ENCODE data around the gene BCDIN3D.

Gene BCDIN3D

DNA sequence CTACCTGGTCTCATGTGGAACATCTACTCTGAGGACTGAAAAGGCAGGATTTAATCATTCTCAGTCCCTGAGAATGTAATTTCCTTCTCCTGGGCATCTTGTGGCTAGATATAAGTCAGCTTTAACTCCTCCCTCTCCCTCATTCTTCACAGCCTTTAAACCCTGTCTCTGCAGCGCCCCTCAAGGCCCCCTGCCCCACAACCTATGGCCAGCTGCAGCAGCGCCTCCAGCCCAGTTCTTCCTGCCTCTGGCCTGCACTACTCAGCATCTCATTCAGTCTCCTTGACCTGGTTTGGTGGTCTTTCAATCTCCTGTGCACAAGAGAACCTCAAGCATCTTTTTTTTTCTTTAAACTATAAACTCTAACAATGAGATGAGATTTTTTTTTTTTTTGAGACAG is 44.0 kb downstream of the BCDIN3D start:
- Histone ChIP-seq H3K4me3 (ENCODE audit: low read depth in 1 of 2, low read length in 2 of 2) (no peak overlapping the region), H3K36me3 (ENCODE audit: insufficient read depth, low read length) (peaks cover 68% of the 10 kb centered on the region), H3K27ac (ENCODE audit: low read length) (no peak overlapping the region), H2AFZ (ENCODE audit: low read depth, low read length) (no peak overlapping the region), H3K9ac (ENCODE audit: low read depth, low read length) (no peak overlapping the region), H3K27me3 (ENCODE audit: insufficient read depth, low read length, poor library complexity) (no peaks in the 10 kb centered on the region), H3K79me2 (ENCODE audit: insufficient read depth, low read length) (no peaks in the 10 kb centered on the region), H3K4me1 (ENCODE audit: insufficient read depth, low read length) (no peaks in the 10 kb centered on the region), H4K20me1 (ENCODE audit: insufficient read depth, low read length) (0 out of 2 replicates have a peak, but pooled peaks cover 4% of the 10 kb centered on the region), H3K9me3 (ENCODE audit: insufficient read depth, low read length, severe bottlenecking) (no peaks in the 10 kb centered on the region), H3K4me2 (ENCODE audit: insufficient read depth, low read length) (no peak overlapping the region)
- no peak for DNase-seq
- TF ChIP-seq, protein P1, sequence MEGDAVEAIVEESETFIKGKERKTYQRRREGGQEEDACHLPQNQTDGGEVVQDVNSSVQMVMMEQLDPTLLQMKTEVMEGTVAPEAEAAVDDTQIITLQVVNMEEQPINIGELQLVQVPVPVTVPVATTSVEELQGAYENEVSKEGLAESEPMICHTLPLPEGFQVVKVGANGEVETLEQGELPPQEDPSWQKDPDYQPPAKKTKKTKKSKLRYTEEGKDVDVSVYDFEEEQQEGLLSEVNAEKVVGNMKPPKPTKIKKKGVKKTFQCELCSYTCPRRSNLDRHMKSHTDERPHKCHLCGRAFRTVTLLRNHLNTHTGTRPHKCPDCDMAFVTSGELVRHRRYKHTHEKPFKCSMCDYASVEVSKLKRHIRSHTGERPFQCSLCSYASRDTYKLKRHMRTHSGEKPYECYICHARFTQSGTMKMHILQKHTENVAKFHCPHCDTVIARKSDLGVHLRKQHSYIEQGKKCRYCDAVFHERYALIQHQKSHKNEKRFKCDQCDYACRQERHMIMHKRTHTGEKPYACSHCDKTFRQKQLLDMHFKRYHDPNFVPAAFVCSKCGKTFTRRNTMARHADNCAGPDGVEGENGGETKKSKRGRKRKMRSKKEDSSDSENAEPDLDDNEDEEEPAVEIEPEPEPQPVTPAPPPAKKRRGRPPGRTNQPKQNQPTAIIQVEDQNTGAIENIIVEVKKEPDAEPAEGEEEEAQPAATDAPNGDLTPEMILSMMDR (IDR thresholded peaks at IDR 0.05; ENCODE audit: borderline replicate concordance, extremely low read depth, low read length, poor library complexity, severe bottlenecking): no peak
- TF ChIP-seq EZH2 (IDR thresholded peaks at IDR 0.05; ENCODE audit: borderline replicate concordance, low read depth, low read length, severe bottlenecking): no peak
- ATAC-seq (ENCODE audit: insufficient read depth, low read depth): no peak

DNA sequence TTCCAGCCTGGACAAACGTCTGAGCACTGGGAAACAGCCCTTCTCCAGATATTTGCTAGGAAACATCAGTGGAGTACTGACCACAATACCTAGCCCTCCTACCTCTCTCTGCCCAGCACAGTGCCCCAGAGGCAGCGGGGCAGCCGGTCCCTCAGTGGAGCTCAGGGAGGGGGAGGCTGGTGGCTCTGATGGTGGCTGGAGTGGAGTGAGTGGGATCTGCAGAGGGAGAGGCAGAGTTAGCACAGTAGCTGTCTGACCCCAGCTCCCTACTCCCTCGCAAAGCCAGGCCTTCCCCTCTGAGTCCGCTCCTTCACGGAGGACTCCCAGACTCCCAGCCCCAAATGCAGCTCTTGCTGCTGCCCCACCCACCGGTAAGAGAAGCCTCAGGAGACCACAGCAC is 44.7 kb downstream of the BCDIN3D start:
- H3K4me3 ChIP-seq (ENCODE audit: low read depth in 1 of 2, low read length in 2 of 2): no peak overlapping the region
- no peak overlapping the region for H2AFZ ChIP-seq (ENCODE audit: low read depth, low read length)
- H3K9ac ChIP-seq (ENCODE audit: low read depth, low read length): no peak overlapping the region
- DNase-seq (no peak), ATAC-seq (ENCODE audit: insufficient read depth, low read depth) (no peak)
- no peaks in the 10 kb centered on the region for H3K27me3 ChIP-seq (ENCODE audit: insufficient read depth, low read length, poor library complexity)
- no peak for TF ChIP-seq EZH2 (IDR thresholded peaks at IDR 0.05; ENCODE audit: borderline replicate concordance, low read depth, low read length, severe bottlenecking)
- TF ChIP-seq, protein P1 (IDR thresholded peaks at IDR 0.05; ENCODE audit: borderline replicate concordance, extremely low read depth, low read length, poor library complexity, severe bottlenecking): no peak
- no peaks in the 10 kb centered on the region for H3K79me2 ChIP-seq (ENCODE audit: insufficient read depth, low read length)
- no peaks in the 10 kb centered on the region for H3K9me3 ChIP-seq (ENCODE audit: insufficient read depth, low read length, severe bottlenecking)
- H3K36me3 ChIP-seq (ENCODE audit: insufficient read depth, low read length): peaks cover 61% of the 10 kb centered on the region
- H4K20me1 ChIP-seq (ENCODE audit: insufficient read depth, low read length): 0 out of 2 replicates have a peak, but pooled peaks cover 4% of the 10 kb centered on the region
- H3K4me1 ChIP-seq (ENCODE audit: insufficient read depth, low read length): no peaks in the 10 kb centered on the region
- H3K4me2 ChIP-seq (ENCODE audit: insufficient read depth, low read length): no peak overlapping the region
- H3K27ac ChIP-seq (ENCODE audit: low read length): no peak overlapping the region

DNA sequence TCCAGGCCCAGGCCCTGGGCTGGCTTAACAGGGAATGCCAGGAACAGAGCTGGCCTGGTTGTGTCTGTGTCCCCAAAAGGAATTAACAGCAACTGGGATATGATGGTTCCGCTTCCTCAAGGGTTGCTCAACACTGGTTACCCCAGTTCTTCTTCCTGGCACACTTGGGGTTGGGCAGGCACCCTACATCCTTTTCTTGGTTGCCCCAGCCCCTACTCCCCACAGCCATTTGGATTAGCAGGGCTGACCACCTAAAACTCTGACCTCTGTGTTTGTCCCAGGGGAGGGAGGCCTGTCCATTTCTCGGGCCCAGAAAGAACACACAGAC is 45.5 kb downstream of the BCDIN3D start:
- peaks cover 57% of the 10 kb centered on the region for H3K36me3 ChIP-seq (ENCODE audit: insufficient read depth, low read length)
- no peak overlapping the region for H3K4me3 ChIP-seq (ENCODE audit: low read depth in 1 of 2, low read length in 2 of 2)
- TF ChIP-seq EZH2 (IDR thresholded peaks at IDR 0.05; ENCODE audit: borderline replicate concordance, low read depth, low read length, severe bottlenecking): no peak
- TF ChIP-seq, protein P1 (IDR thresholded peaks at IDR 0.05; ENCODE audit: borderline replicate concordance, extremely low read depth, low read length, poor library complexity, severe bottlenecking): no peak
- H2AFZ ChIP-seq (ENCODE audit: low read depth, low read length): no peak overlapping the region
- H3K9me3 ChIP-seq (ENCODE audit: insufficient read depth, low read length, severe bottlenecking): no peaks in the 10 kb centered on the region
- no peaks in the 10 kb centered on the region for H3K27me3 ChIP-seq (ENCODE audit: insufficient read depth, low read length, poor library complexity)
- H3K4me2 ChIP-seq (ENCODE audit: insufficient read depth, low read length): no peak overlapping the region
- no peaks in the 10 kb centered on the region for H3K4me1 ChIP-seq (ENCODE audit: insufficient read depth, low read length)
- DNase-seq: no peak
- ATAC-seq (ENCODE audit: insufficient read depth, low read depth): no peak
- no peaks in the 10 kb centered on the region for H3K79me2 ChIP-seq (ENCODE audit: insufficient read depth, low read length)
- no peak overlapping the region for H3K9ac ChIP-seq (ENCODE audit: low read depth, low read length)
- no peak overlapping the region for H3K27ac ChIP-seq (ENCODE audit: low read length)
- 0 out of 2 replicates have a peak, but pooled peaks cover 4% of the 10 kb centered on the region for H4K20me1 ChIP-seq (ENCODE audit: insufficient read depth, low read length)
